SHP77 treated with DMSO at 0.1 percent for 48 hours (cell line): ENCODE measurements around the gene NDUFB3.

ENCODE experiments used
- DNase-seq: peaks from one replicate; lab custom pipeline; 2025; lab: John Stamatoyannopoulos, UW

NDUFB3 gene

GRCh38 chr2:201128933-201129505, 57.2 kb downstream of the NDUFB3 start:
- no peak for DNase-seq

GRCh38 chr2:201130524-201131186, 58.9 kb downstream of the NDUFB3 start:
- DNase-seq = no peak

GRCh38 chr2:201132518-201132917, 60.7 kb downstream of the NDUFB3 start:
- DNase-seq = no peak
